Suprapubic skin (tissue), 4 donors: ENCODE measurements around the gene TMEM82. TPM values are rescaled to one million over a fixed set of nuclear protein-coding genes. Genes with fewer than 3 reads are reported as not detected.
A peak's percentile ranks its signal among the peaks of the same experiment; 100 is the strongest.

Experiments
- DNase-seq, 2 donors: peaks; one replicate each; pipeline ENCODE4 v3.0.0-alpha.2; 2019; ENCODE audit warnings: low spot score in 2 of 2
- H3K27ac ChIP-seq: fragments of 200-600 bp; sonication (generic); one replicate; pipeline ENCODE4 v1.5.1; 2019
- H3K27me3 ChIP-seq: fragments of 200-600 bp; sonication (generic); one replicate; pipeline ENCODE4 v1.5.1; 2019
- H3K36me3 ChIP-seq: fragments of 200-600 bp; sonication (generic); one replicate; pipeline ENCODE4 v1.5.1; 2019
- H3K4me1 ChIP-seq: fragments of 200-600 bp; sonication (generic); one replicate; pipeline ENCODE4 v1.5.1; 2019
- H3K4me3 ChIP-seq: fragments of 200-600 bp; sonication (generic); one replicate; pipeline ENCODE4 v1.5.1; 2019; ENCODE audit warnings: mild to moderate bottlenecking
- H3K9me3 ChIP-seq: fragments of 200-600 bp; sonication (generic); one replicate; pipeline ENCODE4 v1.5.1; 2019
- CTCF ChIP-seq, 2 donors: fragments of 200-600 bp in 1 of 2; fragments of 450-650 bp in 1 of 2; sonication (generic) in 1 of 2; IDR thresholded peaks; one replicate each; pipeline ENCODE4 v1.5.1; 2016 to 2019; ENCODE audit warnings: antibody characterized with exemption in 2 of 2, mild to moderate bottlenecking in 1 of 2, moderate library complexity in 1 of 2
- EP300 ChIP-seq: sonication (generic); formaldehyde crosslinking; IDR thresholded peaks from one replicate; pipeline ENCODE4 v1.6.1; 2017; ENCODE audit warnings: antibody characterized with exemption
- POLR2A ChIP-seq, 2 donors: fragments of 450-650 bp; IDR thresholded peaks; one replicate each; pipeline ENCODE4 v1.6.1; 2017; ENCODE audit warnings: antibody characterized with exemption in 2 of 2, mild to moderate bottlenecking in 2 of 2, moderate library complexity in 2 of 2
- POLR2AphosphoS5 ChIP-seq, 3 donors: sonication (generic); formaldehyde crosslinking; IDR thresholded peaks; one replicate each; pipeline ENCODE4 v1.6.1; 2017; ENCODE audit warnings: antibody characterized with exemption in 3 of 3
- WGBS: methylation state at CpG from one replicate; pipeline ENCODE4 v1.1.5; 2018; 5-methylcytosine and 5-hydroxymethylcytosine counted together
- total RNA-seq, 4 donors: library from RNA; depleted of rRNA; stranded (reverse); fragments of >200 nt; gene quantifications; one replicate each; pipeline ENCODE4 v1.1.0, GENCODE V29; 2016

Gene TMEM82
- total RNA-seq, 4 donors from 2014 or later, result not detected

GRCh38 chr1:15757016-15757543 lies 14.8 kb downstream of the TMEM82 start:
- WGBS, result 69% methylated on average over 8 of the region's 9 CpGs
- no peak for DNase-seq
- Histone ChIP-seq H3K4me1 (peaks cover 54% of the 10 kb centered on the region), H3K9me3 (no peaks in the 10 kb centered on the region), H3K4me3 (peak overlapping the region; percentile 14), H3K36me3 (no peaks in the 10 kb centered on the region), H3K27ac (peak overlapping the region; percentile 41), H3K27me3 (peaks cover 7% of the 10 kb centered on the region)
- TF ChIP-seq POLR2AphosphoS5 (IDR thresholded peaks at IDR 0.05), result no peak
- no peak for TF ChIP-seq CTCF (IDR thresholded peaks at IDR 0.05)
- no peak for TF ChIP-seq POLR2A (IDR thresholded peaks at IDR 0.05)
- TF ChIP-seq EP300, result no peak

- Histone ChIP-seq H3K27ac (peak overlapping the region; percentile 60), H3K36me3 (no peaks in the 10 kb centered on the region), H3K4me3 (peak overlapping the region; percentile 62), H3K27me3 (peaks cover 7% of the 10 kb centered on the region), H3K9me3 (no peaks in the 10 kb centered on the region), H3K4me1 (peaks cover 54% of the 10 kb centered on the region)
- 34% methylated on average over 18 of the region's 24 CpGs for WGBS
- no peak for TF ChIP-seq POLR2AphosphoS5 (IDR thresholded peaks at IDR 0.05)
- TF ChIP-seq POLR2A (IDR thresholded peaks at IDR 0.05), result no peak
- TF ChIP-seq CTCF (IDR thresholded peaks at IDR 0.05), result no peak
- no peak for TF ChIP-seq EP300
- no peak for DNase-seq
Observed at GRCh38 chr1:15757575-15758342, 15.5 kb downstream of the TMEM82 start.

- Histone ChIP-seq H3K27me3 (peaks cover 7% of the 10 kb centered on the region), H3K4me3 (peak within 1 kb of the TSS; percentile 62), H3K9me3 (no peaks in the 10 kb centered on the region), H3K27ac (peak within 1 kb of the TSS; percentile 60), H3K4me1 (peaks cover 54% of the 10 kb centered on the region), H3K36me3 (no peaks in the 10 kb centered on the region)
- no peak for TF ChIP-seq EP300
- no peak for DNase-seq
- 20% methylated on average over 7 of the region's 58 CpGs for WGBS
Observed at GRCh38 chr1:15758343-15758931, 16.1 kb downstream of the TMEM82 start, which contains the start of gene FBLIM1. FBLIM1 (plus strand) TSS chr1:15758795; CDS start chr1:15764984, 6,189 bp downstream.

- H3K36me3 ChIP-seq, result no peaks in the 10 kb centered on the region
- H3K4me1 ChIP-seq, result peaks cover 57% of the 10 kb centered on the region
- peaks cover 7% of the 10 kb centered on the region for H3K27me3 ChIP-seq
- H3K4me3 ChIP-seq, result peak overlapping the region; percentile 62
- no peak for DNase-seq
- H3K9me3 ChIP-seq, result no peaks in the 10 kb centered on the region
- peak overlapping the region; percentile 60 for H3K27ac ChIP-seq
- TF ChIP-seq EP300, result no peak
- TF ChIP-seq CTCF (IDR thresholded peaks at IDR 0.05), result no peak
- no peak for TF ChIP-seq POLR2AphosphoS5 (IDR thresholded peaks at IDR 0.05)
- TF ChIP-seq POLR2A (IDR thresholded peaks at IDR 0.05), result no peak
- 5% methylated on average over 13 of the region's 58 CpGs for WGBS
Observed at GRCh38 chr1:15758953-15759661, 16.8 kb downstream of the TMEM82 start.

- H3K27me3 ChIP-seq, result peaks cover 7% of the 10 kb centered on the region
- DNase-seq, result no peak
- peak overlapping the region; percentile 62 for H3K4me3 ChIP-seq
- H3K27ac ChIP-seq, result peak overlapping the region; percentile 60
- H3K9me3 ChIP-seq, result no peaks in the 10 kb centered on the region
- peaks cover 69% of the 10 kb centered on the region for H3K4me1 ChIP-seq
- 64% methylated on average over 9 of the region's 12 CpGs for whole genome bisulfite sequencing
- no peak for TF ChIP-seq POLR2AphosphoS5 (IDR thresholded peaks at IDR 0.05)
- TF ChIP-seq POLR2A (IDR thresholded peaks at IDR 0.05), result no peak
- TF ChIP-seq EP300, result no peak
- H3K36me3 ChIP-seq, result peaks cover 8% of the 10 kb centered on the region
Observed at GRCh38 chr1:15760520-15761211, 18.4 kb downstream of the TMEM82 start.
